Activated naive CD4-positive, alpha-beta T cell treated with anti-CD3 and anti-CD28 coated beads, Interleukin-2, amount 50 U/mL, for 24 hours (primary cell): Measurements from ENCODE around the gene PKP2.
"Not testable (repeated sequence)": the region's sequence is repeated elsewhere in the genome, so short reads cannot be mapped to it uniquely, and the experiment has no call there.

ENCODE experiments used
- H3K27ac Mint-ChIP-seq: one replicate; pipeline ENCODE4 v1.8.0; 2021; ENCODE audit warnings: mild to moderate bottlenecking, mixed read lengths
- H3K27me3 Mint-ChIP-seq: one replicate; pipeline ENCODE4 v1.8.0; 2021; ENCODE audit warnings: mixed read lengths
- H3K36me3 Mint-ChIP-seq: one replicate; pipeline ENCODE4 v1.8.0; 2021; ENCODE audit warnings: mixed read lengths
- H3K4me1 Mint-ChIP-seq: one replicate; pipeline ENCODE4 v1.8.0; 2021; ENCODE audit warnings: mixed read lengths
- H3K4me3 Mint-ChIP-seq: one replicate; pipeline ENCODE4 v1.8.0; 2021; ENCODE audit warnings: mild to moderate bottlenecking, mixed read lengths
- H3K9me3 Mint-ChIP-seq: one replicate; pipeline ENCODE4 v1.8.0; 2021; ENCODE audit warnings: mixed read lengths

Gene PKP2

GRCh38 chr12:32884962-32885361 is 11.6 kb downstream of the PKP2 start:
- H3K4me3 Mint-ChIP-seq, result no peak overlapping the region
- peaks cover 8% of the 10 kb centered on the region for H3K27me3 Mint-ChIP-seq
- H3K27ac Mint-ChIP-seq, result no peak overlapping the region
- H3K4me1 Mint-ChIP-seq, result no peaks in the 10 kb centered on the region
- no peaks in the 10 kb centered on the region for H3K9me3 Mint-ChIP-seq
- peaks cover 2% of the 10 kb centered on the region for H3K36me3 Mint-ChIP-seq

GRCh38 chr12:32881702-32882101 is 14.9 kb downstream of the PKP2 start:
- Mint-ChIP-seq H3K4me1 (no peaks in the 10 kb centered on the region), H3K27ac (no peak overlapping the region), H3K9me3 (no peaks in the 10 kb centered on the region), H3K36me3 (no peaks in the 10 kb centered on the region), H3K27me3 (peaks cover 1% of the 10 kb centered on the region), H3K4me3 (no peak overlapping the region)

GRCh38 chr12:32881107-32881506 is 15.5 kb downstream of the PKP2 start:
- H3K27ac Mint-ChIP-seq, result no peak overlapping the region
- H3K4me3 Mint-ChIP-seq, result no peak overlapping the region
- no peaks in the 10 kb centered on the region for H3K4me1 Mint-ChIP-seq
- no peaks in the 10 kb centered on the region for H3K36me3 Mint-ChIP-seq
- peaks cover 1% of the 10 kb centered on the region for H3K27me3 Mint-ChIP-seq
- H3K9me3 Mint-ChIP-seq, result no peaks in the 10 kb centered on the region

GRCh38 chr12:32879066-32879465 is 17.5 kb downstream of the PKP2 start:
- H3K27me3 Mint-ChIP-seq, H3K27ac Mint-ChIP-seq, H3K4me1 Mint-ChIP-seq, H3K4me3 Mint-ChIP-seq, H3K36me3 Mint-ChIP-seq, H3K9me3 Mint-ChIP-seq: not testable (repeated sequence)

- Mint-ChIP-seq H3K4me1 (no peaks in the 10 kb centered on the region), H3K27me3 (no peaks in the 10 kb centered on the region), H3K4me3 (no peak overlapping the region), H3K9me3 (no peaks in the 10 kb centered on the region), H3K36me3 (no peaks in the 10 kb centered on the region), H3K27ac (no peak overlapping the region)
Observed at GRCh38 chr12:32877601-32878459, 18.7 kb downstream of the PKP2 start.

- Mint-ChIP-seq H3K36me3 (no peaks in the 10 kb centered on the region), H3K9me3 (no peaks in the 10 kb centered on the region), H3K4me3 (no peak overlapping the region), H3K27me3 (no peaks in the 10 kb centered on the region), H3K4me1 (no peaks in the 10 kb centered on the region), H3K27ac (no peak overlapping the region)
Observed at GRCh38 chr12:32876004-32876403, 20.6 kb downstream of the PKP2 start.

- H3K9me3 Mint-ChIP-seq, result no peaks in the 10 kb centered on the region
- no peaks in the 10 kb centered on the region for H3K36me3 Mint-ChIP-seq
- H3K27ac Mint-ChIP-seq, result no peak overlapping the region
- H3K4me1 Mint-ChIP-seq, result no peaks in the 10 kb centered on the region
- no peaks in the 10 kb centered on the region for H3K27me3 Mint-ChIP-seq
- H3K4me3 Mint-ChIP-seq, result no peak overlapping the region
Observed at GRCh38 chr12:32874975-32875374, 21.6 kb downstream of the PKP2 start.

- no peaks in the 10 kb centered on the region for H3K36me3 Mint-ChIP-seq
Observed at GRCh38 chr12:32874078-32874477, 22.5 kb downstream of the PKP2 start.

GRCh38 chr12:32872416-32872815 is 24.2 kb downstream of the PKP2 start:
- not testable (repeated sequence) for H3K36me3 Mint-ChIP-seq, H3K4me1 Mint-ChIP-seq, H3K27ac Mint-ChIP-seq, H3K9me3 Mint-ChIP-seq, H3K4me3 Mint-ChIP-seq, H3K27me3 Mint-ChIP-seq

More at GRCh38 chr12:32874078-32874477, 22.5 kb downstream of the PKP2 start:
- H3K4me1 Mint-ChIP-seq, result no peaks in the 10 kb centered on the region
- H3K9me3 Mint-ChIP-seq, result no peaks in the 10 kb centered on the region
- H3K27ac Mint-ChIP-seq, result no peak overlapping the region
- H3K4me3 Mint-ChIP-seq, result no peak overlapping the region
- H3K27me3 Mint-ChIP-seq, result no peaks in the 10 kb centered on the region

GRCh38 chr12:32870716-32871115 is 25.9 kb downstream of the PKP2 start:
- Mint-ChIP-seq H3K27ac (no peak overlapping the region), H3K36me3 (no peaks in the 10 kb centered on the region), H3K4me3 (no peak overlapping the region), H3K27me3 (peaks cover 1% of the 10 kb centered on the region), H3K9me3 (no peaks in the 10 kb centered on the region), H3K4me1 (no peaks in the 10 kb centered on the region)

GRCh38 chr12:32868885-32869284 is 27.7 kb downstream of the PKP2 start:
- Mint-ChIP-seq H3K4me1 (no peaks in the 10 kb centered on the region), H3K27me3 (peaks cover 1% of the 10 kb centered on the region), H3K36me3 (no peaks in the 10 kb centered on the region), H3K4me3 (no peak overlapping the region), H3K27ac (no peak overlapping the region), H3K9me3 (no peaks in the 10 kb centered on the region)

GRCh38 chr12:32864731-32865130 is 31.8 kb downstream of the PKP2 start:
- Mint-ChIP-seq H3K9me3 (no peaks in the 10 kb centered on the region), H3K4me1 (no peaks in the 10 kb centered on the region), H3K27ac (no peak overlapping the region), H3K4me3 (no peak overlapping the region), H3K36me3 (no peaks in the 10 kb centered on the region), H3K27me3 (peaks cover 6% of the 10 kb centered on the region)

GRCh38 chr12:32863128-32863527 is 33.4 kb downstream of the PKP2 start:
- Mint-ChIP-seq H3K27me3 (peaks cover 7% of the 10 kb centered on the region), H3K4me3 (no peak overlapping the region), H3K36me3 (no peaks in the 10 kb centered on the region), H3K4me1 (no peaks in the 10 kb centered on the region), H3K9me3 (no peaks in the 10 kb centered on the region), H3K27ac (no peak overlapping the region)

- not testable (repeated sequence) for H3K4me3 Mint-ChIP-seq, H3K36me3 Mint-ChIP-seq, H3K27ac Mint-ChIP-seq, H3K27me3 Mint-ChIP-seq, H3K9me3 Mint-ChIP-seq, H3K4me1 Mint-ChIP-seq
Observed at GRCh38 chr12:32861658-32862057, 34.9 kb downstream of the PKP2 start.

GRCh38 chr12:32860192-32860591 is 36.4 kb downstream of the PKP2 start:
- H3K4me3 Mint-ChIP-seq, result no peak overlapping the region
- no peaks in the 10 kb centered on the region for H3K9me3 Mint-ChIP-seq
- H3K36me3 Mint-ChIP-seq, result no peaks in the 10 kb centered on the region
- H3K4me1 Mint-ChIP-seq, result no peaks in the 10 kb centered on the region
- H3K27me3 Mint-ChIP-seq, result peaks cover 5% of the 10 kb centered on the region
- H3K27ac Mint-ChIP-seq, result no peak overlapping the region

GRCh38 chr12:32859389-32859788 is 37.2 kb downstream of the PKP2 start:
- H3K4me1 Mint-ChIP-seq, result no peaks in the 10 kb centered on the region
- H3K36me3 Mint-ChIP-seq, result no peaks in the 10 kb centered on the region
- H3K27ac Mint-ChIP-seq, result no peak overlapping the region
- no peaks in the 10 kb centered on the region for H3K9me3 Mint-ChIP-seq
- H3K4me3 Mint-ChIP-seq, result no peak overlapping the region
- peaks cover 5% of the 10 kb centered on the region for H3K27me3 Mint-ChIP-seq

GRCh38 chr12:32854716-32855115 is 41.9 kb downstream of the PKP2 start:
- Mint-ChIP-seq H3K36me3 (no peaks in the 10 kb centered on the region), H3K27ac (no peak overlapping the region)

More at GRCh38 chr12:32854716-32855115, 41.9 kb downstream of the PKP2 start:
- H3K27me3 Mint-ChIP-seq, result peaks cover 5% of the 10 kb centered on the region
- no peak overlapping the region for H3K4me3 Mint-ChIP-seq
- H3K9me3 Mint-ChIP-seq, result no peaks in the 10 kb centered on the region
- H3K4me1 Mint-ChIP-seq, result no peaks in the 10 kb centered on the region
